Effector memory CD4-positive, alpha-beta T cell (primary cell): ENCODE results near the gene CFAP45.

Experiments used
- DNase-seq, 3 donors: peaks; one replicate each; pipeline ENCODE4 v3.0.0-alpha.2; 2020
- H3K27ac ChIP-seq: 2 replicates; pipeline ENCODE4 v1.7.0; 2013; ENCODE audit warnings: mild to moderate bottlenecking, low read length, moderate library complexity; ENCODE audit not compliant: insufficient read depth, poor library complexity, severe bottlenecking
- H3K27me3 ChIP-seq: replicated peaks from 2 replicates; pipeline ENCODE4 v1.7.0; 2013; ENCODE audit warnings: mild to moderate bottlenecking, low read length; ENCODE audit not compliant: insufficient read depth, control insufficient read depth, poor library complexity, severe bottlenecking
- H3K36me3 ChIP-seq: 2 replicates; pipeline ENCODE4 v1.7.0; 2013; ENCODE audit warnings: mild to moderate bottlenecking, low read length, moderate library complexity; ENCODE audit not compliant: control insufficient read depth, insufficient read depth
- H3K4me1 ChIP-seq: 2 replicates; pipeline ENCODE4 v1.7.0; 2013; ENCODE audit warnings: low read length, mild to moderate bottlenecking; ENCODE audit not compliant: control insufficient read depth, insufficient read depth, poor library complexity, severe bottlenecking
- H3K4me3 ChIP-seq: 2 replicates; pipeline ENCODE4 v1.7.0; 2013; ENCODE audit warnings: low read length, low read depth, mild to moderate bottlenecking; ENCODE audit not compliant: insufficient read depth, poor library complexity, severe bottlenecking
- H3K9me3 ChIP-seq: 2 replicates; pipeline ENCODE4 v1.7.0; 2013; ENCODE audit warnings: mild to moderate bottlenecking, low read length, moderate library complexity; ENCODE audit not compliant: control insufficient read depth

CFAP45 gene

GRCh38 chr1:159854116-159854692 lies 45.8 kb downstream of the CFAP45 start:
- no peak for DNase-seq
- peak overlapping the region; percentile 53 for H3K27ac ChIP-seq

GRCh38 chr1:159853417-159854115 lies 46.4 kb downstream of the CFAP45 start:
- H3K36me3 ChIP-seq = no peaks in the 10 kb centered on the region
- peak overlapping the region; percentile 76 for H3K4me3 ChIP-seq
- peaks cover 5% of the 10 kb centered on the region for H3K4me1 ChIP-seq
- no peaks in the 10 kb centered on the region for H3K9me3 ChIP-seq
- H3K27ac ChIP-seq = peak overlapping the region; percentile 53
- H3K27me3 ChIP-seq = no peaks in the 10 kb centered on the region
- DNase-seq = no peak

More at GRCh38 chr1:159854116-159854692, 45.8 kb downstream of the CFAP45 start:
- H3K4me1 ChIP-seq = peaks cover 5% of the 10 kb centered on the region
- no peaks in the 10 kb centered on the region for H3K36me3 ChIP-seq
- no peaks in the 10 kb centered on the region for H3K27me3 ChIP-seq
- peak overlapping the region; percentile 76 for H3K4me3 ChIP-seq
- H3K9me3 ChIP-seq = no peaks in the 10 kb centered on the region

- no peaks in the 10 kb centered on the region for H3K9me3 ChIP-seq
- no peak overlapping the region for H3K27ac ChIP-seq
- no peak for DNase-seq
- H3K4me1 ChIP-seq = peaks cover 5% of the 10 kb centered on the region
- H3K27me3 ChIP-seq = no peaks in the 10 kb centered on the region
- no peaks in the 10 kb centered on the region for H3K36me3 ChIP-seq
- no peak overlapping the region for H3K4me3 ChIP-seq
These were observed 48.6 kb downstream of the CFAP45 start for GRCh38 chr1:159851407-159851806.

- no peaks in the 10 kb centered on the region for H3K9me3 ChIP-seq
- H3K36me3 ChIP-seq = no peaks in the 10 kb centered on the region
- H3K27ac ChIP-seq = no peak overlapping the region
- DNase-seq = no peak
- H3K27me3 ChIP-seq = no peaks in the 10 kb centered on the region
- no peak overlapping the region for H3K4me3 ChIP-seq
- H3K4me1 ChIP-seq = no peaks in the 10 kb centered on the region
These were observed 50.2 kb downstream of the CFAP45 start for GRCh38 chr1:159849626-159850366.

GRCh38 chr1:159848326-159848725 lies 51.6 kb downstream of the CFAP45 start:
- H3K4me1 ChIP-seq = no peaks in the 10 kb centered on the region
- no peaks in the 10 kb centered on the region for H3K36me3 ChIP-seq
- no peak overlapping the region for H3K27ac ChIP-seq
- H3K9me3 ChIP-seq = no peaks in the 10 kb centered on the region
- H3K4me3 ChIP-seq = no peak overlapping the region
- no peaks in the 10 kb centered on the region for H3K27me3 ChIP-seq
- DNase-seq = no peak

- H3K27me3 ChIP-seq = no peaks in the 10 kb centered on the region
- no peak overlapping the region for H3K4me3 ChIP-seq
- H3K9me3 ChIP-seq = no peaks in the 10 kb centered on the region
- no peaks in the 10 kb centered on the region for H3K4me1 ChIP-seq
- H3K27ac ChIP-seq = no peak overlapping the region
- DNase-seq = no peak
- H3K36me3 ChIP-seq = no peaks in the 10 kb centered on the region
These were observed 52.7 kb downstream of the CFAP45 start for GRCh38 chr1:159847231-159847630.

- Histone ChIP-seq H3K27ac (no peak overlapping the region), H3K4me3 (no peak overlapping the region), H3K36me3 (no peaks in the 10 kb centered on the region), H3K9me3 (no peaks in the 10 kb centered on the region), H3K27me3 (no peaks in the 10 kb centered on the region), H3K4me1 (no peaks in the 10 kb centered on the region)
- DNase-seq = no peak
These were observed 54.0 kb downstream of the CFAP45 start for GRCh38 chr1:159845751-159846629.

- Histone ChIP-seq H3K27ac (no peak overlapping the region), H3K27me3 (no peaks in the 10 kb centered on the region), H3K4me1 (no peaks in the 10 kb centered on the region), H3K36me3 (no peaks in the 10 kb centered on the region), H3K9me3 (no peaks in the 10 kb centered on the region), H3K4me3 (no peak overlapping the region)
- no peak for DNase-seq
These were observed 56.5 kb downstream of the CFAP45 start for GRCh38 chr1:159843459-159843858.

- Histone ChIP-seq H3K36me3 (no peaks in the 10 kb centered on the region), H3K4me1 (no peaks in the 10 kb centered on the region), H3K4me3 (no peak overlapping the region), H3K27ac (no peak overlapping the region), H3K27me3 (no peaks in the 10 kb centered on the region), H3K9me3 (no peaks in the 10 kb centered on the region)
- no peak for DNase-seq
These were observed 58.2 kb downstream of the CFAP45 start for GRCh38 chr1:159841749-159842148.
